Right hindlimb (tissue), 1 donor: ENCODE results near the gene GRAMD4.
"Not testable (repeated sequence)": the region's sequence is repeated elsewhere in the genome, so short reads cannot be mapped to it uniquely, and the experiment has no call there.

Source experiments
- DNase-seq: peaks from one replicate; pipeline ENCODE4 v3.0.0-alpha.2; 2018

Gene GRAMD4

GRCh38 chr22:46639843-46640242, 19.7 kb downstream of the GRAMD4 start:
- DNase-seq, result no peak

DNA sequence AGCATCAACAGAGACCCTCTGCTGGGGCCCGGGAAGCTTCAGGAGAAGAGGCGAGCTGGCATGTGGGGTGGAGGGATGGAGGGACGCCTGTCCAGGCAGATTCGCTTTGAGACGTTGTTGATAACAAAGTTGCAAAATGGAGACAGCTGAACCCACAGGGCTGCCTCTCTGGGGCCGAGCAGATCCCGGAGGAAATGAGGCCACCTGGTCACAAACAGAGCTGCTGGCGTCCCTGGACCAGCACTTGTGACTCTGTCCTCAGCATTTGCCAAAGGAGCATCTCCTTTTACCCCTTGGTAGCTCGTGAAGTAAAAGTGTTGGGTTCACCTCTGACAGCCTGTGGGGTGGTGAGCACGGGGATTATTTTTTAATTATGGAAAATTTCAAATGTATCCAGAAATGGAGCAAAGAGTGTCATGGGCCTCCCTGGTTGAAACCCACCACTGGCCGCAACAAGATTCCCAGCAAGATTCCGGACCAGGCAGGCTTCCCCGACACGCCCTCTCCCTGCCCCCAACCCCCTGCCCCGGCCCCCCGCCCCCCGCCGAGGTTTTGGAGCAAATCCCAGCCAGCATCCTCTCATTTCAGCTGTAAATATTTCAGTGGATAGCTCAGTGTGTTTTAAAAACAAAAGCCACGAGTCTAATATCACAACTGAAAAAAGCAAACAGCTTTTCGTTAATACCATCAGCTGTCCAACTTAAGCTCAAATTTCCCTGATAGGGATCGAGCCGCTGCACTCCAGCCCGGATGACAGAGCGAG, 20.3 kb downstream of the GRAMD4 start:
- DNase-seq, result peak; percentile 53

- no peak for DNase-seq
These were observed 21.7 kb downstream of the GRAMD4 start for GRCh38 chr22:46641811-46642266.

DNA sequence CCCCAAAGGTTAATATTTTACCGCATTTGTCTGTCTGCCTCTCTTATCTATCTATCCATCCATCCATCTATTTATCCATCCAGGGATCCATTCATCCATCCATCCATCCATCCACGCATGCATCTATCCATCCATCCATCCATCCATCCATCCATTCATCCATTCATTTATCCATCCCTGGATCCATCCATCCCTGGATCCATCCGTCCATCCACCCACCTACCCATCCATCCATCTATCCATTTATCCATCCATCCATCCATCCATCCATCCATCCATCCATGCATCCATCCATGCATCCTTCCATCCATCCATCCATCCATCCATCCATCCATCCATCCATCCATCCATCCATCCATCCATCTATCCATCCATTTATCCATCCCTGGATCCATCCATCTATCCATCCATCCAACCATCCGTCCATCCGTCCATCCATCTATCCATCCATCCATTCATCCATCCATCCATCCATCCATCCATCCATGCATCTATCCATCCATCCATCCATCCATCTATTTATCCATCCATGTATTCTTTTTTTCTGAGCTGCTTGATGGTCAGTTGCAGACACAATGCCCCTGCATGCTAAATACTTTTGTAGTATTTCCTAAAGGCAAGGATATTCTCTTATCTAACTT, 22.8 kb downstream of the GRAMD4 start:
- not testable (repeated sequence) for DNase-seq

- DNase-seq, result no peak
These were observed 26.5 kb downstream of the GRAMD4 start for GRCh38 chr22:46646531-46647215.

DNA sequence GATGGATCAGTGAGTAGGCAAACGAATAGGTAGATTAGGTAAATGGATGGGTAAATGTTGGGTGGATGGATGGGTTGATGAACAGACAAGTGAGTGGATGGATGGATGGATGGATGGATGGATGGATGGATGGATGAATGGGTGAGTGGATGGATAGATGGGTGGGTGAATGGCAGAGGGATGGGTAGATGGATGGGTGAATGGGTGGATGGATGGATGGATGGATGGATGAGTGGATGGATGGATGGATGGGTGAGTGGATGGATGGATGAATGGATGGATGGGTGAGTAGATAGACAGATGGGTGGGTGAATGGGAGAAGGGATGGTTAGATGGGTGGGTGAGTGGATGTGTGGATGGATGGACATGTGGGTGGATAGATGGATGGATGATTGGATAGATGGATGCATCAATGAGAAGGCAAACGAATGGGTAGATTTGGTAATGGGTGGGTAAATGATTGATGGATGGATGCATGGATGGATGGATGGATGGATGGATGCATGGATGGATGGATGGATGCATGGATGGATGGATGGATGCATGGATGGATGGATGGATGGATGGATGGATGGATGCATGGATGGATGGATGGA, 28.1 kb downstream of the GRAMD4 start:
- DNase-seq, result not testable (repeated sequence)

DNA sequence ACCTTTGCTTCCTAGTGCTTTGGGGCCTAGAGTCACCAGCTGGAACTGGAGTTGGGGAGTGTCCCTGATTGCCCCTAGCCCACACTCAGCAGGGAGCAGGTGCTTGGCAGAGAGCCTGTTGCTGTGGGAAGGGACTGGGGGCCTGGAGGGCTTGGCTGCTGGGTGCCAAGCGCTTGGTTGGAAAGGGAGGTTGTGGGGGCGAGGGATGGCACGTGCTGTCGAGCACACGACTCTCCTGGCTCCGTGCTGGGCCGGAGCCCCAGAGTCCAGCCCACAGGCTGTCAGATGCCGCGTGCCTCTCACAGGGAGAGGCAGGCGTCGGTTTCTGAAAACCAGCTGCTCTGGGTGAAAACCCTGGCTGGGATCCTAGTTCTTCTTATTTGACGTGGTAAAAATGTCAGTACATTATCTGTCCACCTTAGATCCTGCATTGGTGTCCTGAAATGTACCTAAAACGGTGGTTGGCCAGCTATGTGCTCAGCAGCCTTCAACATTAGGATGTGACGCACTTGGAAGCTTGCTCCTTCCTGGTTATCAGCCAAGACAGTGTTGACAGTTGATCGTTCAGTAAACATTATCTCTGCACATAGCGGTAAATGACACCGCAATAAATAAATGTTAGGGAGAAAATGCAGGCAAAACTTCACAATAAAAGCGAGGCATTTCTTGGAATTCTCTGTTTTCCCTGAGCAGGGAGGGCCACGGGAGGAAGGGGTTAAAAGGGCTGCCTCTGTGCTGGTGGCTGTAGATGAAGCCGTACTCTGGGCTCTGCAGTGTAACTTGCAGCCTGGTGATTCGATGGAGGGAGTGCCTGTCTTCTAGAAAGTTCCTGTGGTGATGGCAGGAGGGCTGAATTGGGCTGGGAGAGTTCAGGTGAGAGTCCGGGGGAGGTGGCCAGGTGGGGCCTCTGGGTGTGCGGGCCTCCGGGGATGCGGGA, 29.2 kb downstream of the GRAMD4 start:
- DNase-seq, result peak; percentile 58

DNA sequence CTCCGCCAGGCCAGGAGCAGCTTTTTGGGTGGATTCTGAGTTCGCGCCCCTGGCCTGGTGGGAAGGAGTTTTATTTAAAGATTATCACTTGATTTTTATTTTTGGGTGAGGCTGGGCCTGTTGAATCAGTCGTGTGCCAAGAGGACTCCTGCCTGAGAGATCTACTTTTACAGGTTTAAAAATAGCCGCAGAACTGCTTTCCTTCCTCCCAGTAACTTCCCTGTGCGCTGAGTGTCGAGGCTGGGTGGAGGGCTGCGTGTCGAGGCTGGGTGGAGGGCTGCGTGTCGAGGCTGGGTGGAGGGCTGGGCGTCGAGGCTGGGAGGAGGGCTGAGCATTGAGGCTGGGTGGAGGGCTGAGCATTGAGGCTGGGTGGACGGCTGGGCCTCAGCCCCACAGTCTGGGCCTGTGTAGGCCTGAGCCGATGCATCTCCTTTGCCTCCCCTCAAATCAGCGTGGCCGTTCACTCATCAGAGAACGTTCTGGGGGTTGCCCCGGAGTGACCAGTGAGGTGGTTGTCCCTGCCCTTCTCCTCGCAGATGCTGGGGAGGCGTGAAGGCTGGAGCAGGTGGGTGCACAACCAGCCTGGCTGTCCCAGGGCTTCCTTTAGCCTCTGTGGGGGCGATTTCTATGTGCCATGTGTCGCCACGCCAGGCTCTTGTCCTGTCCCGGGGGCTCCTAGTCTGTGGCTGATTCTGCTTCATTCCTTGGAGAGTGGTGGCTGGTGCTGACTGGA, 30.1 kb downstream of the GRAMD4 start:
- no peak for DNase-seq

- DNase-seq, result no peak
These were observed 31.1 kb downstream of the GRAMD4 start for GRCh38 chr22:46651316-46651715.

- peak; percentile 72 for DNase-seq
These were observed 32.1 kb downstream of the GRAMD4 start for GRCh38 chr22:46652081-46652846.

DNA sequence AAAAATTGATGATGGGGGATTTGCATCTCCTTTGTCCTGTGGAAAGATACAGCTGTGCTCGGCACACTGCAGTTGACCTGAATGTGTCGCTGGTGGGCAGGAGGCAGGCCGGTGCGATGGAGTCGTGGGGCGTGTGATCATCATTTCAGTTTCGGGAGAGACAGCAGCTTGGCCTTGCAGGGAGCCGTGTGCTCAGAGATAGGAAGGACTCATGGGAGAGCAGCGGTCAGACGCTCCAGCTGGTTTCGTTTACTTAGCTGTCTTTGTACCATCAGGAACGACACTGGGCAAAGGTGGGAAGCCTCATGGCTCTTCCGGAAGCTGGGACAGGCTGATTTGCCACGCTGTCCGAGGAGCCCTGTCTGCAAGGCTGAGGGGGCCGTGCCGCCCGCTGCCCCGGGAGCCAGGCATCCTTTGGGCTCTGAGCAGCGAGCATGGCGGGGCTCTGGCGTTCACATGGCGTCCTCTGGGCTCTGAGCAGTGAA, 32.7 kb downstream of the GRAMD4 start:
- no peak for DNase-seq

DNA sequence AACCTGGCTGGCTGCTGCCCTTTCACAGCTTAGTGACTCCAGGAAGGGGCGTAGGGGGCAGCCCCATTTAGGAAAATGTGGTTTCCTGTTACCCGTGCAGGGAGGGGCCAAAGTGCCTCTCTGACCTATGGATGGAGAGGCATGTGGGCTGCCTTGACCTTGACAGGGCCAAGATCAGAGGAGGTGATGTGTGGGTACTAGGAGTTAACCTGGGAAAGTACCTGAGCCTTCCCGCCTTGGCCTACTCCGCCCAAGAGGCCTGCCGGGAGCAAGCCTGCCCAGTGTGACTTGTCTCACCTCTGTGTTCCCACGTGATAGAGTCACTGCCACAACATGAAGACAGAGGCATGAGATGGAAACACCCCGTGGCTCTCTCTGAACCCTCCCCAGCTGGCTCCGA, 33.4 kb downstream of the GRAMD4 start:
- no peak for DNase-seq

DNA sequence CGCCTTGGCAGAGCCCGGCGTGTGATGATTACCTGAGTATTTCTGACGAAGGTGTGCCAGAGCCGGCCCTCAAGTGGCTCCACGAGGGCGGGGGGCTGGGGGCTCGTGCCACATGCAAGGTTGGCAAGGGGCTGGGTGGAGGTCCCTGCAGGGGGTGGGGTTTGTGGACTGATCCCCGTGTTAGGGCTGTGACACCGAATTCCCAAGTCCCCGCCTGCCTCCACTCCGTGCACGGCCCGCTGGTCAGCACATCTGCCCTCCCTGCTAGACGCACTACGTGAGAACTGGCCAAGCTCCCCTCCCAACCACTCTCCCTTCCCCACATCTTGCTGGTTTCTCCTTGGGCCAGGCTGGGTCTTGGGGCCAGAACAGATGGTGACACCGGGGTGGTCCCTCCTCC, 34.2 kb downstream of the GRAMD4 start:
- no peak for DNase-seq

GRCh38 chr22:46654927-46655595, 34.9 kb downstream of the GRAMD4 start:
- no peak for DNase-seq

DNA sequence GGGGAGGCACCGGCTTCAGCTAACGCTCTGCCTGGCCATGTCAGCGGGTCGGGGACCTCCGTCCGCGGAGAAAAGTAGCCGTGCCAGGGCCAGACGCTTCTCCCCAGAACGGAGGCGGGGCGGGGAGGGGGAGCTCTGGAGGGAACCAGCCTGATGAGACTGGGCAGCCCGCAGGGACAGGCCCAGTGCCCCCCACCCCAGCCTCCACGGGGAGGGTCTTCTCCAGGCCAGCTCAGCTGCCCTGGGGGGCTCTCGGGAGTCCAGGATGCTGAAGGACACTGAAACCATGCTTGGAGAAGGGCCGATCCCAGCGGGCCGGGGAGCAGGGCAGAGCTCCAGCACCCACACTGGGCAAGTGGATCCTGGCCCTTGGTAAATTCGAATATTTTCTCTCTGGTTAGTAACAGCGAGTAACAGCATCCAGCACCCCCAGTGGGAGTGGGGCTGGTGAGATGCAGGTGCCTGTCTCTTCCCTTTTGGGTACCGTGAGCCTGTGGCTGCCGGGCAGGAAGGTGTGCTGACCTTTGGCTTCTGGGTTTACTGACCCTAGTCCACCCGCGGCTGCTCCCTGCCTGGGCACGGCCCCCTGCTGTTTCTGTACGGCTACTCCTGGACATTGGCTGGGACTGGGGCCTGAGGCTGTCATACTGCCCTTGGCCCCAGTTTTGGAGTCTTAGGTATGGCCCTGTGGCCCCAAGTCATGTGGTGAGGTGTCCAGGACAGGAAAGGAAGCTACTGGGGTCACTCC, 35.8 kb downstream of the GRAMD4 start:
- DNase-seq, result no peak

GRCh38 chr22:46656856-46657654, 36.9 kb downstream of the GRAMD4 start:
- DNase-seq, result no peak

- no peak for DNase-seq
These were observed 37.4 kb downstream of the GRAMD4 start for GRCh38 chr22:46657655-46657953.
